ENCODE results near the gene DYNLT2. TPM values are rescaled to one million over a fixed set of nuclear protein-coding genes. Genes with fewer than 3 reads are reported as not detected.

DYNLT2 gene
- total and polyA plus RNA-seq, 2 of the 13 experiments (the other 11 are each of a cell fraction or from before 2014, with no cell fraction given), result 2.1 to 4.3 TPM

GRCh38 chr6:169741344-169741743 is 10.0 kb downstream of the DYNLT2 start (continued):
- TF ChIP-seq, protein P1, sequence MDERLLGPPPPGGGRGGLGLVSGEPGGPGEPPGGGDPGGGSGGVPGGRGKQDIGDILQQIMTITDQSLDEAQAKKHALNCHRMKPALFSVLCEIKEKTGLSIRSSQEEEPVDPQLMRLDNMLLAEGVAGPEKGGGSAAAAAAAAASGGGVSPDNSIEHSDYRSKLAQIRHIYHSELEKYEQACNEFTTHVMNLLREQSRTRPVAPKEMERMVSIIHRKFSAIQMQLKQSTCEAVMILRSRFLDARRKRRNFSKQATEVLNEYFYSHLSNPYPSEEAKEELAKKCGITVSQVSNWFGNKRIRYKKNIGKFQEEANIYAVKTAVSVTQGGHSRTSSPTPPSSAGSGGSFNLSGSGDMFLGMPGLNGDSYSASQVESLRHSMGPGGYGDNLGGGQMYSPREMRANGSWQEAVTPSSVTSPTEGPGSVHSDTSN (CRISPR knock-in tag; IDR thresholded peaks at IDR 0.05), result no peak
- TF ChIP-seq MED1 (CRISPR knock-in tag; IDR thresholded peaks at IDR 0.05), result no peak
- no peak for TF ChIP-seq SMAD1 (CRISPR knock-in tag; IDR thresholded peaks at IDR 0.05; ENCODE audit: borderline replicate concordance, low read depth)
- TF ChIP-seq ZNF782 (CRISPR knock-in tag; IDR thresholded peaks at IDR 0.05; ENCODE audit: borderline replicate concordance), result no peak

DNA sequence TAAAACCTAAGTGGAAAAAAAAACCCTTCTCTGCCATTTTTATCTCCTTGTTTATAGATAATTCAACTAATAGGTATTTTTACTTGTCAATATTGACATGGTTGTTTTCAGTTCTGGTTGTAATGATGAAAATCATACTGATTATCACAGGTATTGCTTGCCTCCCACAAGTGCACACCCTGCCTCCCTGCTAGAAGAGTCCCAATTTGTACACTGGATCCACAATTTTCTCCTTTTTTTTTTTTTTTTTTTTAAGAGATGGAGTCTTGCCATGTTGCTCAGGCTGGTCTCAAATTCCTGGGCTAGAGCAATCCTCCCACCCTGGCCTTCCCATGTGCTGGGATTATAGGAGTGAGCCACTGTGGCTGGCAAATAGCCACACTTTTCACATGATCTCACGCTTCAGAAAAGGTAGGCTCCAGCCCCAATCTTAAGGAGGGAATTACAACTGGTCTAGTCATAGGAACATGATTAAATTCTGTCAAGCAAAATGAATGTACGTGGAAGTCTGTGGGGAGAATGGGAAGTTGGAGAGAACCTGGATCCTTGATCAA is 12.3 kb downstream of the DYNLT2 start:
- Histone ChIP-seq H3K9me3 (ENCODE audit: low read length) (no peaks in the 10 kb centered on the region), H3K27ac (ENCODE audit: extremely low read length, insufficient read depth, low read length) (no peak overlapping the region), H4K20me1 (ENCODE audit: insufficient read depth, low read length) (no peaks in the 10 kb centered on the region), H2AFZ (ENCODE audit: low read length) (no peak overlapping the region), H3K4me3 (replicated peaks in 1 of 3; ENCODE audit: insufficient read depth in 1 of 3, low read depth in 2 of 3, low read length in 3 of 3) (no peak overlapping the region), H3K9ac (ENCODE audit: insufficient read depth, low read depth, low read length) (no peak overlapping the region), H3K36me3 (replicated peaks in 1 of 2; ENCODE audit: control insufficient read depth in 1 of 2, insufficient read depth in 2 of 2, low read length in 2 of 2) (no peaks in the 10 kb centered on the region), H3K27me3 (ENCODE audit: control insufficient read depth in 1 of 2, insufficient read depth in 2 of 2, low read length in 2 of 2) (peaks cover 0 to 2% of the 10 kb centered on the region in 2 experiments; a peak in 2 of 5 replicates), H3K79me2 (ENCODE audit: insufficient read depth, low read length) (no peaks in the 10 kb centered on the region), H3K4me2 (ENCODE audit: low read depth, low read length) (no peak overlapping the region), H3K4me1 (ENCODE audit: insufficient read depth, low read length) (no peaks in the 10 kb centered on the region)
- ATAC-seq (no peak), DNase-seq (ENCODE audit: low spot score) (no peak), FAIRE-seq (no peak)
- ChIA-PET CTCF (ENCODE audit: low intra/inter-chr PET ratio, low total read pairs) (no interaction called here), POLR2A (no interaction called here)
- no TSS peak for BruUV-seq (replicated peaks)
- in situ Hi-C loops (cut with HindIII; ENCODE audit: extremely low pct_ligation_motif_present, low pct_unique_long_range_greater_than_20kb), result no loop called here
- TF ChIP-seq ZBTB21 (CRISPR knock-in tag; IDR thresholded peaks at IDR 0.05), result no peak
- no peak for TF ChIP-seq ZNF142 (CRISPR knock-in tag; IDR thresholded peaks at IDR 0.05)
- intact Hi-C loops (cut with micrococcal nuclease; ENCODE audit: unreplicated experiment), result no loop called here
- WGBS (ENCODE audit: low lambda C conversion rate), result 65% methylated on average over 2 of the region's 2 CpGs

Measured in HepG2 (cell line).